IMR-90 (cell line): ENCODE measurements around the gene PTS. TPM values are rescaled to one million over a fixed set of nuclear protein-coding genes. Genes with fewer than 3 reads are reported as not detected.

Source experiments
- ATAC-seq: fragments of 200-7000 bp; cut with Tn5 transposase; 2 replicates; pipeline ENCODE4 v1.9.1; 2020; ENCODE audit warnings: low read depth, mild to moderate bottlenecking, moderate library complexity
- BruUV-seq: library from RNA; stranded (reverse); fragments of 400-500 nt; replicated peaks from 2 replicates; lab custom pipeline; 2021; lab: Mats Ljungman, UMichigan
- CTCF ChIA-PET: fragments of 300-600 bp; formaldehyde crosslinking; extraction: SDS; loops from one replicate; lab custom pipeline; 2021; ENCODE audit warnings: antibody characterized with exemption; lab: Yijun Ruan, JAX
- POLR2A ChIA-PET: fragments of 300-600 bp; sonication (Branson Sonifier 250); formaldehyde crosslinking; loops from one replicate; lab custom pipeline; 2022; ENCODE audit warnings: antibody characterized with exemption; ENCODE audit not compliant: unreplicated experiment; lab: Charles Lee
- DNase-seq: peaks from one replicate; pipeline ENCODE4 v3.0.0; 2013
- H2AFZ ChIP-seq: replicated peaks from 2 replicates; pipeline ENCODE3; 2013; ENCODE audit warnings: low read length, mild to moderate bottlenecking; ENCODE audit not compliant: poor library complexity
- H2AK5ac ChIP-seq: 2 replicates; pipeline ENCODE4 v1.6.1; 2013; ENCODE audit warnings: low read depth, low read length, inconsistent platforms
- H2AK9ac ChIP-seq: replicated peaks from 2 replicates; pipeline ENCODE3; 2013; ENCODE audit warnings: mild to moderate bottlenecking, low read depth, low read length, moderate library complexity; ENCODE audit not compliant: poor library complexity
- H2BK120ac ChIP-seq: 2 replicates; pipeline ENCODE4 v1.6.1; 2013; ENCODE audit warnings: low read depth, low read length, inconsistent platforms
- H2BK15ac ChIP-seq: 3 replicates; pipeline ENCODE4 v1.6.1; 2013; ENCODE audit warnings: low read depth, low read length, inconsistent platforms
- H2BK20ac ChIP-seq: 2 replicates; pipeline ENCODE4 v1.6.1; 2013; ENCODE audit warnings: low read depth, mild to moderate bottlenecking, inconsistent platforms, low read length, moderate library complexity
- H2BK5ac ChIP-seq: 2 replicates; pipeline ENCODE4 v1.6.1; 2013; ENCODE audit warnings: mild to moderate bottlenecking, low read depth, low read length, inconsistent platforms; ENCODE audit not compliant: poor library complexity, severe bottlenecking
- H3K14ac ChIP-seq: replicated peaks from 2 replicates; pipeline ENCODE4 v1.6.1; 2013; ENCODE audit warnings: low read depth, low read length, inconsistent platforms
- H3K18ac ChIP-seq: 2 replicates; pipeline ENCODE4 v1.6.1; 2013; ENCODE audit warnings: low read depth, low read length, control low read depth
- H3K23ac ChIP-seq: 2 replicates; pipeline ENCODE4 v1.6.1; 2013; ENCODE audit warnings: low read depth, low read length, inconsistent platforms
- H3K27ac ChIP-seq: 2 replicates; pipeline ENCODE4 v1.5.1; 2013; ENCODE audit warnings: mild to moderate bottlenecking, control low read depth, low read length; ENCODE audit not compliant: insufficient read depth
- H3K27me3 ChIP-seq: 2 replicates; pipeline ENCODE4 v1.6.1; 2013; ENCODE audit warnings: low read length; ENCODE audit not compliant: control insufficient read depth, insufficient read depth
- H3K36me3 ChIP-seq: 2 replicates; pipeline ENCODE4 v1.6.1; 2013; ENCODE audit warnings: low read length, mixed read lengths; ENCODE audit not compliant: control insufficient read depth, insufficient read depth
- H3K4ac ChIP-seq: 2 replicates; pipeline ENCODE4 v1.6.1; 2013; ENCODE audit warnings: low read depth, low read length, inconsistent platforms
- H3K4me1 ChIP-seq: 2 replicates; pipeline ENCODE4 v1.6.1; 2013; ENCODE audit warnings: low read length, mixed read lengths; ENCODE audit not compliant: control insufficient read depth, insufficient read depth
- H3K4me2 ChIP-seq: 2 replicates; pipeline ENCODE4 v1.6.1; 2013; ENCODE audit warnings: low read depth, mild to moderate bottlenecking, control low read depth, low read length, moderate library complexity
- H3K4me3 ChIP-seq: 2 replicates; pipeline ENCODE4 v1.5.1; 2013; ENCODE audit warnings: low read depth, mild to moderate bottlenecking, control low read depth, low read length, moderate library complexity; ENCODE audit not compliant: insufficient read depth
- H3K56ac ChIP-seq: 2 replicates; pipeline ENCODE4 v1.6.1; 2013; ENCODE audit warnings: low read length, inconsistent platforms; ENCODE audit not compliant: insufficient read depth; ENCODE audit errors: extremely low read depth
- H3K79me1 ChIP-seq, 2 experiments: 2 replicates each; pipeline ENCODE4 v1.6.1; 2013; ENCODE audit warnings: low read length in 2 of 2, inconsistent platforms in 1 of 2, low read depth in 1 of 2
- H3K9ac ChIP-seq: 2 replicates; pipeline ENCODE4 v1.6.1; 2013; ENCODE audit warnings: low read depth, low read length, control low read depth
- H3K9me1 ChIP-seq: 2 replicates; pipeline ENCODE4 v1.6.1; 2013; ENCODE audit warnings: low read length, inconsistent platforms; ENCODE audit not compliant: insufficient read depth
- H3K9me3 ChIP-seq: 2 replicates; pipeline ENCODE4 v1.6.1; 2013; ENCODE audit warnings: low read length; ENCODE audit not compliant: control insufficient read depth, insufficient read depth
- H4K20me1 ChIP-seq: 2 replicates; pipeline ENCODE4 v1.6.1; 2013; ENCODE audit warnings: low read length, inconsistent platforms; ENCODE audit not compliant: insufficient read depth
- H4K5ac ChIP-seq: 2 replicates; pipeline ENCODE4 v1.6.1; 2013; ENCODE audit warnings: mild to moderate bottlenecking, low read depth, low read length, control low read depth
- H4K8ac ChIP-seq, 2 experiments: 2 replicates each; pipeline ENCODE4 v1.6.1; 2013; ENCODE audit warnings: low read depth in 2 of 2, low read length in 2 of 2, control low read depth in 1 of 2, inconsistent platforms in 1 of 2
- H4K91ac ChIP-seq: 2 replicates; pipeline ENCODE4 v1.6.1; 2013; ENCODE audit warnings: low read depth, low read length, inconsistent platforms; ENCODE audit not compliant: insufficient read depth
- POLR2A ChIP-seq: IDR thresholded peaks from 2 replicates; pipeline ENCODE4 v1.6.1; 2012; ENCODE audit warnings: mild to moderate bottlenecking, low read depth, low read length
- WGBS, 2 experiments: methylation state at CpG; one replicate each; pipeline versions ENCODE4 v1.1.5 to v1.1.7; 2013; ENCODE audit warnings: missing lambda C conversion rate in 2 of 2; ENCODE audit not compliant: insufficient read length in 1 of 2; ENCODE audit errors: extremely low coverage in 2 of 2; 5-methylcytosine and 5-hydroxymethylcytosine counted together
- dilution Hi-C: fragments of 300-500 bp; cut with HindIII; formaldehyde crosslinking; loops from one replicate; pipeline ENCODE4 v1.14.3; 2018; ENCODE audit warnings: low sequenced_read_pairs; ENCODE audit not compliant: unreplicated experiment
- in situ Hi-C: fragments of 300-500 bp; cut with MboI; formaldehyde crosslinking; loops from 3 replicates; pipeline ENCODE4 v1.14.3; 2019; ENCODE audit warnings: low sequenced_read_pairs, inconsistent platforms, mixed read lengths
- intact Hi-C: fragments of 100-400 bp; cut with micrococcal nuclease; formaldehyde crosslinking; loops from 2 replicates; pipeline ENCODE4 v1.10.0; 2022
- polyA plus RNA-seq, 3 experiments: library from polyadenylated mRNA; depleted of rRNA; stranded (reverse); fragments of >200 nt; gene quantifications; 2 replicates each; pipeline ENCODE4 v1.2.3, GENCODE V29; 2012; ENCODE audit warnings: low replicate concordance in 1 of 3
- total RNA-seq: library from RNA; depleted of rRNA; stranded (reverse); fragments of >200 nt; gene quantifications from 2 replicates; pipeline ENCODE4 v1.2.3, GENCODE V29; 2012
- TF ChIP-seq, protein P1 (sequence below): fragments of 150-350 bp; IDR thresholded peaks from 2 replicates; pipeline ENCODE4 v1.6.1; 2016; ENCODE audit warnings: low read depth, mild to moderate bottlenecking, low read length, moderate library complexity, borderline replicate concordance

The PTS gene
- total and polyA plus RNA-seq, 2 of the 4 experiments (the other 2 are of a cell fraction): 21.0 to 51.8 TPM

DNA sequence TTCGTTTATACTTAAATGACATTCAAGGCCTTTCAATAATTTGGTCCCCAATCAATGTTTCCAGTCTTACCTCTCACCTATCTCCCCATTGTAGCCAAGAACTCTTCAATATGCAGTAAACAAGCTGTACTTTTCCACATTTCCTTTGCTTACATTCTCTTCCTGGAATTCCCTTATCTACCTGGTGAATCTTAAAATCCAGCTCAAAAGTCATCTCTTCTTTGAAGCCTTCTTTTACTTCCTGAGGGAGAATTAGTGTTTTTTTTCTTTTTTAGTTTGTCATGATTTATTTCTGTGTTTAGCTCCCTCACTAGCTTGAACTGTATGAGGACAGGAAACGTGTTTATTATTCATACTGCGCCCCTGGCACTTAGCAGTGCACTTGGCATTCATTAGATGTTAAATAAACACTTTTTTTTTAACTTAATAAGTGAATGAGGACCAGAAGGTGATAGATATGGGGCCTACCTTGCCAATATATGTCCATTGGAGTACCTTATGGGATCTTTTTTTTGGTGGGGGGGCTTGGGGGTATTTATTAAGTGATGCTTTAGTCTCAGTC lies 4.9 kb upstream of the PTS start (continued):
- TF ChIP-seq, protein P1, sequence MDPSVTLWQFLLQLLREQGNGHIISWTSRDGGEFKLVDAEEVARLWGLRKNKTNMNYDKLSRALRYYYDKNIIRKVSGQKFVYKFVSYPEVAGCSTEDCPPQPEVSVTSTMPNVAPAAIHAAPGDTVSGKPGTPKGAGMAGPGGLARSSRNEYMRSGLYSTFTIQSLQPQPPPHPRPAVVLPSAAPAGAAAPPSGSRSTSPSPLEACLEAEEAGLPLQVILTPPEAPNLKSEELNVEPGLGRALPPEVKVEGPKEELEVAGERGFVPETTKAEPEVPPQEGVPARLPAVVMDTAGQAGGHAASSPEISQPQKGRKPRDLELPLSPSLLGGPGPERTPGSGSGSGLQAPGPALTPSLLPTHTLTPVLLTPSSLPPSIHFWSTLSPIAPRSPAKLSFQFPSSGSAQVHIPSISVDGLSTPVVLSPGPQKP: no peak

DNA sequence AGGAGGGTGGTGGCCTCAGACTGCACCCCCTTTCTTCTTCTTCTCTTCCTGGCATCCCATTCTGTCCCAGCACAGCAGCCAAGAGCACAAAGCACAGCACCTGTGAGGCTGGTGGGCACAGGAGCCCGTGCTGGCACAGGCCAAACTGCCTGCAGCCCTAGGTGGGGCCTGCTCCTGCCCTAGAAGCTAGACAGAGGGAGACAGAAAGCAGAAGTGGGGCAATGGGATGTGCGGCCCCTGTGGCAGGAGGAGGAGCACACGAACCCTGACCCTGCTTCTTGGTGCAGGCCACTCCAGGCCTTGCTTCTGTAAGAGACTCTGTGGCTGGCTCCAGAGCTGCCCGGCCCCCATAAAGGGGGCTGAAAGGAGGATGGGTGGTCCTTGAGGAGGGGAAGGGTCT lies 3.9 kb upstream of the PTS start:
- no peak overlapping the region for H3K4me2 ChIP-seq
- H3K4me1 ChIP-seq: peaks cover 8% of the 10 kb centered on the region
- H3K9me1 ChIP-seq: no peaks in the 10 kb centered on the region; the same call in 1 of the 2 replicates
- no peak overlapping the region for H2AK9ac ChIP-seq
- H3K4me3 ChIP-seq: no peak overlapping the region
- intact Hi-C loops: loop anchor here (5.0 to 10.0 kb wide), 3 partner anchors 145 to 348 kb away; partner anchors contain the start of genes ALG9, CFAP68 and FDXACB1
- H2AK5ac ChIP-seq: no peak overlapping the region; the same call in 1 of the 2 replicates
- H3K27ac ChIP-seq: no peak overlapping the region
- H4K5ac ChIP-seq: 0 out of 2 replicates have a peak overlapping the region, but pooled peaks have one; percentile 31
- H3K23ac ChIP-seq: no peak overlapping the region
- no TSS peak for BruUV-seq
- H4K8ac ChIP-seq: no peak overlapping the region
- no peak for ATAC-seq
- H2AFZ ChIP-seq: no peak overlapping the region
- H2BK5ac ChIP-seq: peak overlapping the region; percentile 47
- no peak for DNase-seq
- H3K4ac ChIP-seq: no peak overlapping the region
- no peak overlapping the region for H3K18ac ChIP-seq
- ChIA-PET CTCF (interaction anchor here (1.9 kb wide), 1 partner anchor 58 kb away, joined by 16 read pairs; no protein-coding TSS in a partner anchor), POLR2A (no interaction called here)
- no peak overlapping the region for H2BK20ac ChIP-seq
- H3K9me3 ChIP-seq: no peaks in the 10 kb centered on the region
- H3K27me3 ChIP-seq: no peaks in the 10 kb centered on the region
- H3K36me3 ChIP-seq: no peaks in the 10 kb centered on the region
- TF ChIP-seq POLR2A: no peak
- no peak overlapping the region for H3K9ac ChIP-seq
- in situ Hi-C loops: loop anchor here (5.0 to 25.0 kb wide), 4 partner anchors 60 to 1315 kb away; no protein-coding TSS in a partner anchor
- H2BK120ac ChIP-seq: peak overlapping the region; percentile 36
- 80% methylated on average over 1 of the region's 4 CpGs; no CpG with 5 or more reads in 1 of the 2 experiments for WGBS, 2 experiments
- H3K56ac ChIP-seq: no peak overlapping the region
- no peak overlapping the region for H3K14ac ChIP-seq
- H4K20me1 ChIP-seq: no peaks in the 10 kb centered on the region
- dilution Hi-C loops: no loop called here
- H2BK15ac ChIP-seq: no peak overlapping the region
- H4K91ac ChIP-seq: 0 out of 2 replicates have a peak overlapping the region, but pooled peaks have one; percentile 15
- peaks cover 7 to 11% of the 10 kb centered on the region in 2 experiments; a peak in 3 of 4 replicates for H3K79me1 ChIP-seq
